ENCODE data around the gene TMEM187.

TMEM187 gene

GRCh38 chrX:153935326-153935851 lies 37.2 kb upstream of the TMEM187 start:
- no peak for DNase-seq

- DNase-seq, result no peak
Observed at GRCh38 chrX:153937056-153937455, 35.5 kb upstream of the TMEM187 start.

DNA sequence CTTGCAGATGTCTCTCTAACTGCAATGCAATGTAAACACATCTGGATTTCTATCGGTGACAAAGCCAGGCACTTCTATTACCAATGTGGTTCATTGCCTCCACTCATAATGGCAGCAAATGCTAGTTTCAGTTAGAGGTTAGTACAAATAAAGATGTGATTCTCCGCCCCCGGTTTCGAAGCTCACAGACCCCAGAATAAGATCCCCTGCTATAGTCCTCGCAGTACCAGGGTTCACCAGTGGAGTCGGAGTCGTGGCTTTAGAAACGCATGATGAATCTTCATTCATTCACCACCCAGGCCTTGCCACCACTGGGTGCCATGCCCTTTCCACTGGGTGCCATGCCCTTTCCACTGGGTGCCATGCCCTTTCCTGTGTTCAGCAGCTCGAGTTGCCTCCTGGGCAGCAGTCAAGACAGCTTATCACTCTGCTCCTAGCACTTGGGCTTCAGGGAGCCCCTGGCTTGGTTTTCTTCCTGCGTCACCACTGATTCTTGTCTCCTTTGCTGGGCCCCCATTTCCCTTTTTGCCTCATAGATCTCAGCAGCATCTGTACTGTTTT lies 34.2 kb upstream of the TMEM187 start:
- DNase-seq, result no peak

DNA sequence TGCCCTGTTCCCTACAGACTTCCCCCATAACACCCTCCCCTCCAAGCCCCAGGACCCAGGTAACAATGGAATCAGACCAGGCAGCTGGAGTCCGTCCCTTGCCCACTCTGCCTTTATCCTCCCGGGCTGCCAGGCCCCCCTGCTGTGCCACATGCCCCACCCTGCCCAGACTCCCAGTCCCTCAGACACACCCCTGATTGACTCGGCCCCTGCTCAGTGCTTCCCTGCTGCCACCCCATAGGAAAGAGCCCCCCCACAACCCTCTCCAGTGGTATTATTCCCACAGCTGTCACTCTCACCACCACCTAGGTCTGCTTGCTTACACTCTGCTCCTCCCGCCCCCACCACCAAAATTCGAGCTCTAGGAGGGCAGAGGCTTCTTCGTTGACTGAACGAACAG lies 33.0 kb upstream of the TMEM187 start:
- DNase-seq, result no peak

GRCh38 chrX:153941336-153942252 lies 31.0 kb upstream of the TMEM187 start:
- no peak for DNase-seq

DNA sequence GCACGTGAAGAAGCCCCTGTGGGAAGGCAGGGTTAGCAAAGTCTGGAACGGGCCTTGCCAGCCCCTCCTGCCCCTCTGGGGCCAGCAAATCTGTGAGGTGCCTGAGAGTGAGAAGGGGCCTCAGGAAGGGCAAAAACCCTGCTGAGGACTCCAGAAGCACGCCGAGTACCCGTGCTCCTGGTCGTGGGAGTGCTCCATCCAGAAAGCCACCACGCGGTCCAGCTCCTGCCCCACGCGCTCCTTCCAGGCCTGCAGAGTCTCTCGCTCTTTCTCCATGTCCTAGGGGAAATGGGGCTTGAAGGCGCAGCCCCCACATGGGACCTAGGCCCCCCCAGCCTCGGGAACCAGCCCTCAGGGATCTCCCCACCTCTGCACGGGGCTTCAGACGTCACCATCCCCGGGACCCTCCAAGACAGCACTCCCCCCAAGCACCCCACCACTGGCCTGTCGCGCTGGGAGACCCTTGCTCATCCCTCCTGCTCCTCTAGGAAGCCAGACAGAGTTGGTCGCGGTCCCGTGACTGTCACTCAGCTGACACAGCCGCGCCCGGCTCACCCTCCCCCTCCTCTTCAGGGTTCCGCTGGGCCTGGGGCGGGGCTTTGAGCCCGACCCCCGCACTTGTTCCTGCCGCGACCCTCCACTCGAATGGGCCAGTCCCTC lies 28.3 kb upstream of the TMEM187 start, which contains the start of gene RENBP:
RENBP (minus strand) TSS at position 504 of the 660 bp plus-strand sequence; CDS start at position 471, 33 bp downstream.
- no peak for DNase-seq

GRCh38 chrX:153944800-153945150 lies 27.8 kb upstream of the TMEM187 start:
- DNase-seq, result no peak

DNA sequence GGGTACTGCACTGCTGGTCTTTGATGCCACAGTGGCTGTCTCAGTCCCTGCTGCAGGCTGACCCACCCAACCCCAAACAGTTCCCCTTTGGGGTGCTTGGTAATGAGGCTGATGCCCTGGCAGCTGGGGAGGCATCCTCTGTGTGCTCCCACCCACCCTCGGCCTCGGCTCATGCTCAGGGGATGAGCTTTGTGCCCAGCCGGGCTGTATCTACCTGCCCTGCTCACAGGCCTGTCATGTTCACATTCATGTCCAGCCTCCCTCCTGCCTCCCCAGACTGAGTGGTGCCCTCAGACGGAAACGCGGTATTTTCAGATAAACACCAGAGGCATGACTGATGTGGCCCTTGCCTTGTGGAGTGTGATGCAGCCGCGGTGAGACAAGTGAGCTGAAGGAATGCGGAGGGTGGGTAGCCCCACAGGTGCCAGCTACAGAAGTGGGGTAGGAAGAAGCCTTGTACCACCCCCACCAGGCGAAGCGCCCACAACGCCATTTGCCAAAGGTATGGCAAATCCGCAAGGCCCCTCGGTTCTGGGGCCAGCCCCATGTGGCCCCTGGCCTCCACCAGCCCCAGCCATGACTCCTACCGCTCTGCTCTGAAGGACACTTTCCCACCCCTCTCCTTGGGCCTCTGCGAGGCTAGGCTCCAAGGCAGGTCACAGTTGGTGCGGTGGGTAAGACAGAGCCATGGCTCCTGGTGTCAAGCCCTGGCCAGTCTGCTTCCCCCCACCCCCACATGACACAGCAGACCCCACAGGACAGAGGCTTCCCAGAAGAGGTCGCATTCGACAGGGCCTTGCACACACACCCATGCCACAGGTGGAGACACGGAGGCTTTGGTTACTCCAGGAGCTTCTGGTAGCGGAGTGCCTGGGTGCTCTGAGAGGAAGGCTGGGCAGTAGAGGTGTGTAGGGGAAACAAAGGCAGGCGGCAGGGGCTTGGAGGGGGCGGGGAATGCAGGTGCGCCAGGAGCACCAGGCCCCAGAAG lies 26.3 kb upstream of the TMEM187 start:
- no peak for DNase-seq

- no peak for DNase-seq
Observed at GRCh38 chrX:153947009-153947769, 25.4 kb upstream of the TMEM187 start.

GRCh38 chrX:153948002-153948466 lies 24.5 kb upstream of the TMEM187 start:
- DNase-seq, result no peak

DNA sequence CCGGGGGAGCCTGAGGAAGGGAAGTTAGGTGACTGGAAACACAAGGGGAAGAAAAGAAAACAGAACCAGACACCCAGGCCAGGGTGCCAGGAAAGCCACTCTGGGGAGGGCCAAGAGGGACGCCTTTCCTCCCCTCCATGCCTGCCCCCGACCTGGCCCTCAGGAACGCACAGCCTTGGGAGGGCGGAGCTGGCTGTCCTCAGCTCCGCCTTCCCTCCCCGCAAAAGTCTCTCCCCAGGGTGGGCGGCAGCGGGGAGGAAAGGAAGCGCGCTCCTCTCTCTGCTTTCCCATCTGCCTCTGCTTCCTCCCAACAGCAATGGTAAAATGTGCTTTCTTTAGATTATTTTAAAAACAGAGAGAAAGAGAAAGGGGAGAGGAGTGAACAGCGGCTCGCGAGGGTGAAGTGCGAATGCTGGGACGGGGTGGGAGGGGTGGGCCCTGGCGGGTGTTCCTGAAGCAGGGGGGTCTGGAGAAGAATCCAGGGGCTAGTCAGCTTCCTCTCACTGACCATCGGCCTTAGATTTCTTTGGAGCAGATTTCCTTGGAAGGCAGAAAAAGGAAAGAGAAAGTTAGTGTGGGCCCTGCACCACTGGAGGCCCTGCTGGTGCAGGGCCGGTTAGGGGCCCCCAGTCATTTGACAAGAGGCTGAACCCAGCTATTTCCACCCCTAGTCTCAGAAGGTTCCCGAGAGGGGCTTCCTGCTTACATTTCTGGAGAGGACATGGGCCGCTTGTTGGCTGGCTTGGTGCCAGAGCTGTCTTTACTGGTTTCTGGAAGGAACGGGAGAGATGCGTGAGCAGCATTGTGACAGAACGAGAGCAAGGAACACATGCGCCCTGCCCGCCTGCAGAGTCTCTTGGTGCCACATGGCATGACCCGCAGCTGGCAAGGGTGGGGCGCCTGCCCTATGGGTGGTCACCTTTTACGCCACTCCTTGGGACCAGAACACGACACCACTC lies 23.4 kb upstream of the TMEM187 start:
- DNase-seq, result no peak

DNA sequence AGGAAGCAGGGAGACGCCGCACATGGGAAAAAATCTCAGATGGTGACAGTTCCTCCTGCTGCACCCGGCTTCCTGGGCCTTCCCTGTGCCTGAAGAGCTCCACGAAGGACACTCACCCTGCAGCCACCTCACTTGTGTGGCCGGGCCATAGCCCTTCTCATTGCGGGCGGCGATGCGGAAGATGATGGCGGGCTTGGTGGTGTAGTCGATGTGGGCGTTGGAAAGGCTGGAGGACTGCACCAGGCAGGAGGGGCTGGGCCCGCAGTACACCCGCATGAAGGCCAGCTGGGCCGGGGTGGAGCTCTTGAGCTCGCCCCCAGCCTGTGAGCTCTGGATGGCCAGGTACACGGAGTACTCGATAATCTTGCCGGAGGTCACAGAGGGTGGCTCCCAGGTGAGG lies 22.4 kb upstream of the TMEM187 start:
- no peak for DNase-seq

- no peak for DNase-seq
Observed at GRCh38 chrX:153951683-153952372, 20.7 kb upstream of the TMEM187 start.

DNA sequence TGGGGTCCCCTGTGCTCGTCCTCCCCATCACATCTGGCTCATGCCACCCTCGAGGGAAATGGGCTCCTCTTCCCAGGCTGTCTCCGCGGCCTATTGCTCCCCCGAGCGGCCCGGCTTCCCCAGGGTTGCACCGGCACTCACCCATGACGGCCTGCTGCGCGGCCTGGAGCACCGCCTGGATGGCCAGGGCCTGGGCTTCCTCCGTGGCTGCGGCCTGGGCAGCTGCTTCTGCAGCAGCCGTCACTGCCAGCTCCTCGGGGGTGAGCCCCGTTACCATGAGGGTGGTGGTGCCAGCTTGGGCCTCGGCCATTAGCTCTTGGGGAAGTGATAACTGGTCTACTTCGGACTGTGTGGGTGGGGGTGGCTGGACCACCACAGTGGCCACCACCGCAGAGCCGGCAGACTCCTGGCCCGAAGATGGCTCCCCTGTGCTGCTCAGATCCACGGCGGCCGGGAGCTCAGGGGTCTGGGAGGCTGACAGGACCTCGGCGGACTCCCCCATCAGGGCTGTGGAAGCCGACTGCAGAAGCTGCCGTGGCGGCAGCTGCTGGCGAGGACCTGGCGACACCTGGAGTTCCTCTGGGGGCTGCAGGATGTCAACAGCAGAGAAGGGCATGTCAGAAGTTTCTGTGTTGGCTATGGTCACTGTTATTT lies 20.1 kb upstream of the TMEM187 start:
- no peak for DNase-seq

DNA sequence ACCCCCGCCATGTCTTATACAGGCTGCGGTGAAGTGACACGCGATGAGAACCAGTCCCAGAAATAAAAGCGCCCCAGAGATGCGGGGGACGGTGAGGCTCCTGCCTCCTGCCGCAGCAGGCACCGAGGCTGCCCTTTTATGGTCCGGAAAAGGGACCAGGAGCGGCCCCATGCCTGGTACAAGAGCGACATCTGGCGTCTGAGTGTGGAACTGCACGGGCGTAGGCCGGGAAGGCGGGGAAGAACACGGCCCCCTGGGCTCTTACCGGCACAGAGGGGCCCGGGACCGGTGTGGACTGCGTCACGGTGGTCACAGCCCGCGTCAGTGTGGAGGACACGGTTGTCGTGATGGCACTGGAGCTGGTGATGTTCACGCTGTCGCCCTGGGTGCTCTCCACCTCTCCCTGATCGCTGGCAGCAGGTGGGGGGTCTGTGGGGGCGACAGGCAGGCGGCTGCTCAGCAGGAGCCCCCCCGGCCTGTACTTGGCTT lies 19.2 kb upstream of the TMEM187 start:
- DNase-seq, result no peak

GRCh38 chrX:153953892-153954557 lies 18.5 kb upstream of the TMEM187 start:
- no peak for DNase-seq

DNA sequence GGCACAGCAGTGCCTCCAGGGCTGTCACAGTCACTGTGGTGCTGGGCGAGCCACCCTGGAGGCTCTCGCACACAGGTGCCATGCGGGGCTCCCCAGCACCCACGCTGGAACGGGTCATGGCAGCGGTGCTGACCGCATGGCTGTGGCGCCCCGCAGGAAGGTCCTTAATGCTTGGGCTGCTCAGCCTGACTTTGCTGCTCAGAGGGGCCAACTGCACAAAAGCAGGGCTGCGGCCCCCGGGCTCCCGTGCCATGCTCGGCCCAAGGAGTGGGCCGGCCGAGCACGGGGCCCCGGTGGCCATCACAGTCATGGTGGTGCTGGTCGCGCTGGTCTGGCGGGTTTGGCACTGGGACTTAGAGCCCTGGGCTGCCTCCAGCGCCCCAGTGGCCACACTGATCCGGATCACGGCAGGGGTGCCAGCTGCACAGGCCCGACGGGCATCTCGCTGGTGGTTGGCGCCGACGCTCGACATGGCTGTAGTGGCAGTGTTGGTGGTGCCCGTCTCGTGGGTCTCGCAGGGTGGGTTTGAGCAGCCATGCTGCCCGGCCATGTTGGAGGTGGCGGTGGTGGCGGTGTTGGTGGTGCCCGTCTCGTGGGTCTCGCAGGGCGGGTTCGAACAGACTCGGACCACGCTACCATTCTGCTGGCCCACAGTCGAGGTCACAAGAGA lies 17.9 kb upstream of the TMEM187 start:
- DNase-seq, result no peak

All from SIG-M5 (cell line).